IMR-90 (cell line): ENCODE measurements around the gene SYNPR. TPM values are rescaled to one million over a fixed set of nuclear protein-coding genes. Genes with fewer than 3 reads are reported as not detected.

Experiments used
- ATAC-seq: fragments of 200-7000 bp; cut with Tn5 transposase; 2 replicates; pipeline ENCODE4 v1.9.1; 2020; ENCODE audit warnings: low read depth, mild to moderate bottlenecking, moderate library complexity
- BruUV-seq: library from RNA; stranded (reverse); fragments of 400-500 nt; replicated peaks from 2 replicates; lab custom pipeline; 2021; lab: Mats Ljungman, UMichigan
- CTCF ChIA-PET: fragments of 300-600 bp; formaldehyde crosslinking; extraction: SDS; loops from one replicate; lab custom pipeline; 2021; ENCODE audit warnings: antibody characterized with exemption; lab: Yijun Ruan, JAX
- POLR2A ChIA-PET: fragments of 300-600 bp; sonication (Branson Sonifier 250); formaldehyde crosslinking; loops from one replicate; lab custom pipeline; 2022; ENCODE audit warnings: antibody characterized with exemption; ENCODE audit not compliant: unreplicated experiment; lab: Charles Lee
- DNase-seq: peaks from one replicate; pipeline ENCODE4 v3.0.0; 2013
- H2AFZ ChIP-seq: replicated peaks from 2 replicates; pipeline ENCODE3; 2013; ENCODE audit warnings: low read length, mild to moderate bottlenecking; ENCODE audit not compliant: poor library complexity
- H2AK5ac ChIP-seq: 2 replicates; pipeline ENCODE4 v1.6.1; 2013; ENCODE audit warnings: low read depth, low read length, inconsistent platforms
- H2AK9ac ChIP-seq: replicated peaks from 2 replicates; pipeline ENCODE3; 2013; ENCODE audit warnings: mild to moderate bottlenecking, low read depth, low read length, moderate library complexity; ENCODE audit not compliant: poor library complexity
- H2BK120ac ChIP-seq: 2 replicates; pipeline ENCODE4 v1.6.1; 2013; ENCODE audit warnings: low read depth, low read length, inconsistent platforms
- H2BK15ac ChIP-seq: 3 replicates; pipeline ENCODE4 v1.6.1; 2013; ENCODE audit warnings: low read depth, low read length, inconsistent platforms
- H2BK20ac ChIP-seq: 2 replicates; pipeline ENCODE4 v1.6.1; 2013; ENCODE audit warnings: low read depth, mild to moderate bottlenecking, inconsistent platforms, low read length, moderate library complexity
- H2BK5ac ChIP-seq: 2 replicates; pipeline ENCODE4 v1.6.1; 2013; ENCODE audit warnings: mild to moderate bottlenecking, low read depth, low read length, inconsistent platforms; ENCODE audit not compliant: poor library complexity, severe bottlenecking
- H3K14ac ChIP-seq: replicated peaks from 2 replicates; pipeline ENCODE4 v1.6.1; 2013; ENCODE audit warnings: low read depth, low read length, inconsistent platforms
- H3K18ac ChIP-seq: 2 replicates; pipeline ENCODE4 v1.6.1; 2013; ENCODE audit warnings: low read depth, low read length, control low read depth
- H3K23ac ChIP-seq: 2 replicates; pipeline ENCODE4 v1.6.1; 2013; ENCODE audit warnings: low read depth, low read length, inconsistent platforms
- H3K27ac ChIP-seq: 2 replicates; pipeline ENCODE4 v1.5.1; 2013; ENCODE audit warnings: mild to moderate bottlenecking, control low read depth, low read length; ENCODE audit not compliant: insufficient read depth
- H3K27me3 ChIP-seq: 2 replicates; pipeline ENCODE4 v1.6.1; 2013; ENCODE audit warnings: low read length; ENCODE audit not compliant: control insufficient read depth, insufficient read depth
- H3K36me3 ChIP-seq: 2 replicates; pipeline ENCODE4 v1.6.1; 2013; ENCODE audit warnings: low read length, mixed read lengths; ENCODE audit not compliant: control insufficient read depth, insufficient read depth
- H3K4ac ChIP-seq: 2 replicates; pipeline ENCODE4 v1.6.1; 2013; ENCODE audit warnings: low read depth, low read length, inconsistent platforms
- H3K4me1 ChIP-seq: 2 replicates; pipeline ENCODE4 v1.6.1; 2013; ENCODE audit warnings: low read length, mixed read lengths; ENCODE audit not compliant: control insufficient read depth, insufficient read depth
- H3K4me2 ChIP-seq: 2 replicates; pipeline ENCODE4 v1.6.1; 2013; ENCODE audit warnings: low read depth, mild to moderate bottlenecking, control low read depth, low read length, moderate library complexity
- H3K4me3 ChIP-seq: 2 replicates; pipeline ENCODE4 v1.5.1; 2013; ENCODE audit warnings: low read depth, mild to moderate bottlenecking, control low read depth, low read length, moderate library complexity; ENCODE audit not compliant: insufficient read depth
- H3K56ac ChIP-seq: 2 replicates; pipeline ENCODE4 v1.6.1; 2013; ENCODE audit warnings: low read length, inconsistent platforms; ENCODE audit not compliant: insufficient read depth; ENCODE audit errors: extremely low read depth
- H3K79me1 ChIP-seq, 2 experiments: 2 replicates each; pipeline ENCODE4 v1.6.1; 2013; ENCODE audit warnings: low read length in 2 of 2, inconsistent platforms in 1 of 2, low read depth in 1 of 2
- H3K9ac ChIP-seq: 2 replicates; pipeline ENCODE4 v1.6.1; 2013; ENCODE audit warnings: low read depth, low read length, control low read depth
- H3K9me1 ChIP-seq: 2 replicates; pipeline ENCODE4 v1.6.1; 2013; ENCODE audit warnings: low read length, inconsistent platforms; ENCODE audit not compliant: insufficient read depth
- H3K9me3 ChIP-seq: 2 replicates; pipeline ENCODE4 v1.6.1; 2013; ENCODE audit warnings: low read length; ENCODE audit not compliant: control insufficient read depth, insufficient read depth
- H4K20me1 ChIP-seq: 2 replicates; pipeline ENCODE4 v1.6.1; 2013; ENCODE audit warnings: low read length, inconsistent platforms; ENCODE audit not compliant: insufficient read depth
- H4K5ac ChIP-seq: 2 replicates; pipeline ENCODE4 v1.6.1; 2013; ENCODE audit warnings: mild to moderate bottlenecking, low read depth, low read length, control low read depth
- H4K8ac ChIP-seq, 2 experiments: 2 replicates each; pipeline ENCODE4 v1.6.1; 2013; ENCODE audit warnings: low read depth in 2 of 2, low read length in 2 of 2, control low read depth in 1 of 2, inconsistent platforms in 1 of 2
- H4K91ac ChIP-seq: 2 replicates; pipeline ENCODE4 v1.6.1; 2013; ENCODE audit warnings: low read depth, low read length, inconsistent platforms; ENCODE audit not compliant: insufficient read depth
- MAFK ChIP-seq: IDR thresholded peaks from 2 replicates; pipeline ENCODE4 v1.6.1; 2012; ENCODE audit warnings: low read depth, low read length, improper control_type of control experiment
- MAZ ChIP-seq: IDR thresholded peaks from 2 replicates; pipeline ENCODE4 v1.6.1; 2012; ENCODE audit warnings: low read depth, mild to moderate bottlenecking, low read length, improper control_type of control experiment, moderate library complexity, borderline replicate concordance
- POLR2A ChIP-seq: IDR thresholded peaks from 2 replicates; pipeline ENCODE4 v1.6.1; 2012; ENCODE audit warnings: mild to moderate bottlenecking, low read depth, low read length
- SMC3 ChIP-seq: fragments of 150-350 bp; IDR thresholded peaks from 2 replicates; pipeline ENCODE4 v1.6.1; 2016; ENCODE audit warnings: low read depth, mild to moderate bottlenecking, antibody characterized with exemption, low read length, moderate library complexity
- WGBS, 2 experiments: methylation state at CpG; one replicate each; pipeline versions ENCODE4 v1.1.5 to v1.1.7; 2013; ENCODE audit warnings: missing lambda C conversion rate in 2 of 2; ENCODE audit not compliant: insufficient read length in 1 of 2; ENCODE audit errors: extremely low coverage in 2 of 2; 5-methylcytosine and 5-hydroxymethylcytosine counted together
- dilution Hi-C: fragments of 300-500 bp; cut with HindIII; formaldehyde crosslinking; loops from one replicate; pipeline ENCODE4 v1.14.3; 2018; ENCODE audit warnings: low sequenced_read_pairs; ENCODE audit not compliant: unreplicated experiment
- in situ Hi-C: fragments of 300-500 bp; cut with MboI; formaldehyde crosslinking; loops from 3 replicates; pipeline ENCODE4 v1.14.3; 2019; ENCODE audit warnings: low sequenced_read_pairs, inconsistent platforms, mixed read lengths
- intact Hi-C: fragments of 100-400 bp; cut with micrococcal nuclease; formaldehyde crosslinking; loops from 2 replicates; pipeline ENCODE4 v1.10.0; 2022
- polyA plus RNA-seq, 3 experiments: library from polyadenylated mRNA; depleted of rRNA; stranded (reverse); fragments of >200 nt; gene quantifications; 2 replicates each; pipeline ENCODE4 v1.2.3, GENCODE V29; 2012; ENCODE audit warnings: low replicate concordance in 1 of 3
- total RNA-seq: library from RNA; depleted of rRNA; stranded (reverse); fragments of >200 nt; gene quantifications from 2 replicates; pipeline ENCODE4 v1.2.3, GENCODE V29; 2012

The SYNPR gene
- total and polyA plus RNA-seq, 2 of the 4 experiments (the other 2 are of a cell fraction), result not detected

GRCh38 chr3:63597019-63597418 lies 318.9 kb downstream of the SYNPR start:
- H4K91ac ChIP-seq, result no peak overlapping the region
- no peak overlapping the region for H3K23ac ChIP-seq
- no peak overlapping the region for H2AK5ac ChIP-seq
- no peak overlapping the region for H2AK9ac ChIP-seq
- H3K4me3 ChIP-seq, result no peak overlapping the region
- no peak overlapping the region for H2BK15ac ChIP-seq
- no peak for DNase-seq
- no peaks in the 10 kb centered on the region for H3K9me1 ChIP-seq
- H3K18ac ChIP-seq, result no peak overlapping the region
- no peak overlapping the region for H4K8ac ChIP-seq
- TF ChIP-seq MAZ (no peak), POLR2A (no peak), SMC3 (no peak), MAFK (no peak)
- WGBS, 2 experiments, result no CpG with 5 or more reads among the region's 2 CpGs
- H3K79me1 ChIP-seq, result no peaks in the 10 kb centered on the region
- H2BK120ac ChIP-seq, result no peak overlapping the region
- POLR2A ChIA-PET, result no interaction called here
- H2BK20ac ChIP-seq, result no peak overlapping the region
- no peak overlapping the region for H4K5ac ChIP-seq
- no peaks in the 10 kb centered on the region for H3K36me3 ChIP-seq
- intact Hi-C loops, result no loop called here
- no peak overlapping the region for H3K9ac ChIP-seq
- no peak overlapping the region for H3K56ac ChIP-seq
- CTCF ChIA-PET, result no interaction called here
- H3K4ac ChIP-seq, result no peak overlapping the region
- H3K14ac ChIP-seq, result no peak overlapping the region
- H4K20me1 ChIP-seq, result no peaks in the 10 kb centered on the region
- dilution Hi-C loops, result no loop called here
- in situ Hi-C loops, result no loop called here
- no peak overlapping the region for H2AFZ ChIP-seq
- H3K27me3 ChIP-seq, result no peaks in the 10 kb centered on the region
- no peak overlapping the region for H2BK5ac ChIP-seq
- BruUV-seq, result no TSS peak
- H3K4me1 ChIP-seq, result no peaks in the 10 kb centered on the region
- no peaks in the 10 kb centered on the region for H3K9me3 ChIP-seq
- ATAC-seq, result no peak
- no peak overlapping the region for H3K27ac ChIP-seq
- no peak overlapping the region for H3K4me2 ChIP-seq
